H1 (cell line): ENCODE results near the gene DCP1B. TPM values are rescaled to one million over a fixed set of nuclear protein-coding genes. Genes with fewer than 3 reads are reported as not detected.

Experiments used
- CBX5 ChIP-seq: fragments of 300-800, 300-1000 bp; sonication (generic); IDR thresholded peaks from 2 replicates; pipeline ENCODE4 v1.7.1; 2016; ENCODE audit warnings: antibody characterized with exemption, low read length, low read depth
- CHD7 ChIP-seq: fragments of 300-600 bp; sonication (generic); IDR thresholded peaks from 2 replicates; pipeline ENCODE4 v1.7.1; 2012; ENCODE audit warnings: low read length, moderate library complexity, mild to moderate bottlenecking, inconsistent platforms; ENCODE audit not compliant: insufficient replicate concordance
- EGR1 ChIP-seq: IDR thresholded peaks from 2 replicates; pipeline ENCODE4 v1.6.1; 2011; ENCODE audit warnings: low read depth, low read length, borderline replicate concordance
- RAD21 ChIP-seq, 2 experiments: IDR thresholded peaks in 1 of 2; conservative IDR thresholded peaks in 1 of 2; 2 replicates each; pipeline ENCODE4 v1.6.1; 2011; ENCODE audit warnings: low read depth in 2 of 2, low read length in 2 of 2, improper control_type of control experiment in 1 of 2, inconsistent platforms in 1 of 2, mild to moderate bottlenecking in 1 of 2, moderate library complexity in 1 of 2
- polyA plus RNA-seq, 7 experiments: library from polyadenylated mRNA; depleted of rRNA in 3 of 7; stranded (reverse) in 5 of 7; unstranded in 2 of 7; fragments of >200 nt in 5 of 7; fragments of 200-250 nt in 2 of 7; gene quantifications; 1 replicate in 5 of 7; 2 replicates in 1 of 7; 4 replicates in 1 of 7; pipeline versions ENCODE4 v1.2.1 to v1.2.3, GENCODE V29; 2011 to 2013; ENCODE audit warnings: missing spikeins in 2 of 7, mixed read lengths in 2 of 7
- total RNA-seq: library from RNA; stranded (reverse); fragmentation: NEBNext Ultra II Directional; extraction: Animal tissue kit (Norgen Biotek cat#: 25700); gene quantifications from 2 replicates; pipeline ENCODE4 v1.2.1, GENCODE V29; 2021

The DCP1B gene
- total and polyA plus RNA-seq, 2 of the 8 experiments (the other 6 are each of a cell fraction or from before 2014, with no cell fraction given), result 14.8 to 29.0 TPM

GRCh38 chr12:1936406-1937320 lies 67.6 kb downstream of the DCP1B start (continued):
- no peak for TF ChIP-seq CBX5
- TF ChIP-seq EGR1, result no peak
- no peak for TF ChIP-seq RAD21 (IDR thresholded peaks at IDR 0.05 in 1 of 2, conservative IDR thresholded peaks at IDR 0.05 in 1 of 2; ENCODE audit: low read depth in 2 of 2, low read length in 2 of 2)
- no peak for TF ChIP-seq CHD7
- TF ChIP-seq, all 59 proteins: peak for 0
